Raji (cell line): ENCODE data around the gene RPUSD3.

Experiments used
- POLR2A ChIP-seq: IDR thresholded peaks from 2 replicates; pipeline ENCODE4 v1.6.1; 2011; ENCODE audit warnings: low read depth, low read length, control low read depth; ENCODE audit not compliant: insufficient read depth

Gene RPUSD3

GRCh38 chr3:9869955-9870354 lies 26.1 kb upstream of the RPUSD3 start:
- TF ChIP-seq POLR2A: no peak

- TF ChIP-seq POLR2A: no peak
Measured at GRCh38 chr3:9867106-9867505, 23.3 kb upstream of the RPUSD3 start.

- no peak for TF ChIP-seq POLR2A
Measured at GRCh38 chr3:9866639-9867038, 22.8 kb upstream of the RPUSD3 start.

GRCh38 chr3:9864200-9864927 lies 20.6 kb upstream of the RPUSD3 start:
- no peak for TF ChIP-seq POLR2A

- no peak for TF ChIP-seq POLR2A
Measured at GRCh38 chr3:9863058-9863772, 19.4 kb upstream of the RPUSD3 start.

GRCh38 chr3:9862391-9863057 lies 18.7 kb upstream of the RPUSD3 start:
- TF ChIP-seq POLR2A: no peak

- no peak for TF ChIP-seq POLR2A
Measured at GRCh38 chr3:9861626-9862130, 17.9 kb upstream of the RPUSD3 start.

GRCh38 chr3:9861201-9861600 lies 17.4 kb upstream of the RPUSD3 start:
- TF ChIP-seq POLR2A: no peak

GRCh38 chr3:9859530-9860025 lies 15.8 kb upstream of the RPUSD3 start:
- TF ChIP-seq POLR2A: no peak

GRCh38 chr3:9855594-9855993 lies 11.8 kb upstream of the RPUSD3 start:
- no peak for TF ChIP-seq POLR2A

- no peak for TF ChIP-seq POLR2A
Measured at GRCh38 chr3:9852528-9852927, 8.7 kb upstream of the RPUSD3 start.

GRCh38 chr3:9846931-9847488 lies 3.2 kb upstream of the RPUSD3 start:
- no peak for TF ChIP-seq POLR2A

- no peak for TF ChIP-seq POLR2A
Measured at GRCh38 chr3:9846231-9846630, 2.4 kb upstream of the RPUSD3 start.

- no peak for TF ChIP-seq POLR2A
Measured at GRCh38 chr3:9841015-9841414, 2.8 kb downstream of the RPUSD3 start.

GRCh38 chr3:9838856-9839255 lies 5.0 kb downstream of the RPUSD3 start:
- TF ChIP-seq POLR2A: no peak
